CD4-positive, alpha-beta T cell (primary cell): Measurements from ENCODE around the gene PTPN7. TPM values are rescaled to one million over a fixed set of nuclear protein-coding genes. Genes with fewer than 3 reads are reported as not detected.

ENCODE experiments used
- ATAC-seq: fragments of 200-7000 bp; cut with Tn5 transposase; one replicate; pipeline ENCODE4 v1.10.0; 2022; ENCODE audit warnings: mild to moderate bottlenecking; ENCODE audit not compliant: poor library complexity
- CTCF ChIA-PET: fragments of 350-600 bp; sonication (Branson Sonifier 250); formaldehyde crosslinking; loops from one replicate; lab custom pipeline; 2021; ENCODE audit warnings: antibody characterized with exemption, inconsistent platforms; lab: Charles Lee
- POLR2A ChIA-PET: fragments of 350-600 bp; sonication (Branson Sonifier 250); formaldehyde crosslinking; loops from one replicate; lab custom pipeline; 2021; ENCODE audit warnings: antibody characterized with exemption, inconsistent platforms; lab: Charles Lee
- DNase-seq, 14 experiments: peaks; one replicate each; pipeline ENCODE4 v3.0.0-alpha.2; 2013 to 2020; ENCODE audit warnings: mixed read lengths in 2 of 14
- H3K27ac ChIP-seq, 2 donors: one replicate each; pipeline versions ENCODE4 v1.5.1 to v1.7.0; 2013; ENCODE audit warnings: low read length in 2 of 2, low read depth in 1 of 2, mild to moderate bottlenecking in 1 of 2
- H3K27me3 ChIP-seq, 2 experiments: 1 replicate in 1 of 2; 2 replicates in 1 of 2; pipeline versions ENCODE4 v1.6.1 to v1.7.0; 2013; ENCODE audit warnings: low read length in 2 of 2, control low read depth in 1 of 2, mild to moderate bottlenecking in 1 of 2, moderate library complexity in 1 of 2; ENCODE audit not compliant: insufficient read depth in 2 of 2, control insufficient read depth in 1 of 2
- H3K36me3 ChIP-seq: one replicate; pipeline ENCODE4 v1.6.1; 2013; ENCODE audit warnings: low read length, control low read depth; ENCODE audit not compliant: insufficient read depth
- H3K4me1 ChIP-seq: one replicate; pipeline ENCODE4 v1.6.1; 2013; ENCODE audit warnings: low read length, control low read depth; ENCODE audit not compliant: insufficient read depth
- H3K4me3 ChIP-seq: one replicate; pipeline ENCODE4 v1.5.1; 2013; ENCODE audit warnings: mild to moderate bottlenecking, low read length, moderate library complexity
- H3K9me3 ChIP-seq, 2 experiments: 1 replicate in 1 of 2; 2 replicates in 1 of 2; pipeline versions ENCODE4 v1.6.1 to v1.7.0; 2013; ENCODE audit warnings: low read length in 2 of 2, mild to moderate bottlenecking in 2 of 2, control low read depth in 1 of 2, moderate library complexity in 1 of 2; ENCODE audit not compliant: control insufficient read depth in 1 of 2, insufficient read depth in 1 of 2
- H3K27ac Mint-ChIP-seq: one replicate; pipeline ENCODE4 v1.8.0; 2020; ENCODE audit warnings: mixed read lengths
- H3K27me3 Mint-ChIP-seq: one replicate; pipeline ENCODE4 v1.8.0; 2021; ENCODE audit warnings: mixed read lengths
- H3K36me3 Mint-ChIP-seq: one replicate; pipeline ENCODE4 v1.8.0; 2021; ENCODE audit warnings: low read depth, mixed read lengths
- H3K4me1 Mint-ChIP-seq: one replicate; pipeline ENCODE4 v1.8.0; 2021; ENCODE audit warnings: low read depth, mixed read lengths
- H3K4me3 Mint-ChIP-seq: one replicate; pipeline ENCODE4 v1.8.0; 2020; ENCODE audit warnings: mild to moderate bottlenecking, mixed read lengths
- H3K9me3 Mint-ChIP-seq: one replicate; pipeline ENCODE4 v1.8.0; 2020; ENCODE audit warnings: mixed read lengths
- CTCF ChIP-seq: fragments of 200-600 bp; IDR thresholded peaks from one replicate; pipeline ENCODE4 v1.8.0; 2022; ENCODE audit warnings: antibody characterized with exemption, mild to moderate bottlenecking
- intact Hi-C, 2 experiments: fragments of 100-400 bp; cut with DNase I in 1 of 2; cut with micrococcal nuclease in 1 of 2; formaldehyde crosslinking; loops; one replicate each; pipeline versions ENCODE4 v1.15.1 to v1.9.0; 2023 to 2025; cut with DNase I, micrococcal nuclease
- total RNA-seq, 174 experiments: library from RNA in 2 of 174; stranded (reverse) in 2 of 174; gene quantifications; one replicate each; pipeline ENCODE4 v1.2.3 and lab custom pipeline; 2021 to 2026

PTPN7 gene
- total RNA-seq, 2 experiments from 2014 or later: 144 to 145 TPM

- H3K36me3 Mint-ChIP-seq: peaks cover 91% of the 10 kb centered on the region
- ATAC-seq (no peak), DNase-seq (no peak)
- intact Hi-C loops: no loop called here
- H3K9me3 Mint-ChIP-seq: no peaks in the 10 kb centered on the region
- Histone ChIP-seq H3K36me3 (peaks cover 97% of the 10 kb centered on the region), H3K4me1 (peaks cover 50% of the 10 kb centered on the region), H3K9me3 (no peaks in the 10 kb centered on the region), H3K27ac (no peak overlapping the region), H3K27me3 (no peaks in the 10 kb centered on the region), H3K4me3 (no peak overlapping the region)
- ChIA-PET CTCF (interaction anchor here (1.2 kb wide), 1 partner anchor 39 kb away, joined by 3 read pairs; no protein-coding TSS in a partner anchor), POLR2A (no interaction called here)
- TF ChIP-seq CTCF: no peak
- H3K4me1 Mint-ChIP-seq: peaks cover 34% of the 10 kb centered on the region
- H3K27ac Mint-ChIP-seq: peak overlapping the region; percentile 58
- H3K4me3 Mint-ChIP-seq: no peak overlapping the region
- no peaks in the 10 kb centered on the region for H3K27me3 Mint-ChIP-seq
These were observed 7.1 kb downstream of the PTPN7 start for GRCh38 chr1:202153284-202153683.

- H3K36me3 ChIP-seq: peaks cover 98% of the 10 kb centered on the region
- Mint-ChIP-seq H3K4me3 (no peak overlapping the region), H3K27ac (no peak overlapping the region), H3K27me3 (no peaks in the 10 kb centered on the region), H3K36me3 (peaks cover 90% of the 10 kb centered on the region), H3K4me1 (peaks cover 25% of the 10 kb centered on the region), H3K9me3 (no peaks in the 10 kb centered on the region)
- H3K9me3 ChIP-seq: no peaks in the 10 kb centered on the region
- no peak for TF ChIP-seq CTCF
- H3K4me1 ChIP-seq: peaks cover 41% of the 10 kb centered on the region
- POLR2A ChIA-PET: no interaction called here
- H3K27ac ChIP-seq: peak overlapping the region in 1 of 2 donors; percentile 24
- no peaks in the 10 kb centered on the region for H3K27me3 ChIP-seq
- intact Hi-C loops: no loop called here
- no peak for ATAC-seq
- no peak for DNase-seq
- H3K4me3 ChIP-seq: no peak overlapping the region
- CTCF ChIA-PET: no interaction called here
These were observed 8.0 kb downstream of the PTPN7 start for GRCh38 chr1:202152399-202152798.

- intact Hi-C loops: no loop called here
- Histone ChIP-seq H3K4me3 (no peak overlapping the region), H3K27ac (no peak overlapping the region), H3K27me3 (no peaks in the 10 kb centered on the region), H3K36me3 (peaks cover 93% of the 10 kb centered on the region), H3K4me1 (peaks cover 28% of the 10 kb centered on the region), H3K9me3 (no peaks in the 10 kb centered on the region)
- ChIA-PET POLR2A (interaction anchor here (1.0 kb wide), 1 partner anchor 9 kb away, joined by 3 read pairs; the partner anchor contains the start of gene PTPN7), CTCF (no interaction called here)
- TF ChIP-seq CTCF: no peak
- peaks cover 22% of the 10 kb centered on the region for H3K4me1 Mint-ChIP-seq
- no peaks in the 10 kb centered on the region for H3K27me3 Mint-ChIP-seq
- H3K4me3 Mint-ChIP-seq: no peak overlapping the region
- H3K9me3 Mint-ChIP-seq: no peaks in the 10 kb centered on the region
- H3K36me3 Mint-ChIP-seq: peaks cover 84% of the 10 kb centered on the region
- no peak for DNase-seq
- ATAC-seq: no peak
- peak overlapping the region; percentile 66 for H3K27ac Mint-ChIP-seq
These were observed 9.4 kb downstream of the PTPN7 start for GRCh38 chr1:202151045-202151444.
